Activated CD8-positive, alpha-beta T cell treated with anti-CD3 and anti-CD28 coated beads, Interleukin-2, amount 10 ng/mL, durations not matched to agents 7 days and 5 days (primary cell): ENCODE results near the gene PWWP2B. TPM values are rescaled to one million over a fixed set of nuclear protein-coding genes. Genes with fewer than 3 reads are reported as not detected.

Source experiments
- ATAC-seq: fragments of 150-1000 bp; cut with Tn5 transposase; one replicate; pipeline ENCODE4 v1.10.0; 2021; ENCODE audit warnings: moderate library complexity
- CTCF ChIA-PET: fragments of 350-600 bp; sonication (Branson Sonifier 250); formaldehyde crosslinking; loops from one replicate; lab custom pipeline; 2021; ENCODE audit warnings: antibody characterized with exemption; lab: Charles Lee
- POLR2A ChIA-PET: fragments of 350-600 bp; sonication (Branson Sonifier 250); formaldehyde crosslinking; loops from one replicate; lab custom pipeline; 2021; ENCODE audit warnings: antibody characterized with exemption; lab: Charles Lee
- DNase-seq: peaks from one replicate; pipeline ENCODE4 v3.0.0-alpha.2; 2020
- H3K27ac Mint-ChIP-seq: one replicate; pipeline ENCODE4 v1.8.0; 2021; ENCODE audit warnings: mild to moderate bottlenecking, mixed read lengths
- H3K27me3 Mint-ChIP-seq: one replicate; pipeline ENCODE4 v1.8.0; 2021; ENCODE audit warnings: low read depth, mixed read lengths
- H3K36me3 Mint-ChIP-seq: one replicate; pipeline ENCODE4 v1.8.0; 2021; ENCODE audit warnings: low read depth, mixed read lengths
- H3K4me1 Mint-ChIP-seq: one replicate; pipeline ENCODE4 v1.8.0; 2021; ENCODE audit warnings: low read depth, mixed read lengths
- H3K4me3 Mint-ChIP-seq: one replicate; pipeline ENCODE4 v1.8.0; 2021; ENCODE audit warnings: mild to moderate bottlenecking, mixed read lengths
- H3K9me3 Mint-ChIP-seq: one replicate; pipeline ENCODE4 v1.8.0; 2022; ENCODE audit warnings: mixed read lengths; ENCODE audit not compliant: insufficient read depth
- total RNA-seq, 2 experiments: library from RNA; stranded (reverse); gene quantifications; one replicate each; pipeline ENCODE4 v1.2.3, GENCODE V29; 2021

PWWP2B gene
- total RNA-seq, 2 experiments from 2014 or later: 15.0 to 15.7 TPM

DNA sequence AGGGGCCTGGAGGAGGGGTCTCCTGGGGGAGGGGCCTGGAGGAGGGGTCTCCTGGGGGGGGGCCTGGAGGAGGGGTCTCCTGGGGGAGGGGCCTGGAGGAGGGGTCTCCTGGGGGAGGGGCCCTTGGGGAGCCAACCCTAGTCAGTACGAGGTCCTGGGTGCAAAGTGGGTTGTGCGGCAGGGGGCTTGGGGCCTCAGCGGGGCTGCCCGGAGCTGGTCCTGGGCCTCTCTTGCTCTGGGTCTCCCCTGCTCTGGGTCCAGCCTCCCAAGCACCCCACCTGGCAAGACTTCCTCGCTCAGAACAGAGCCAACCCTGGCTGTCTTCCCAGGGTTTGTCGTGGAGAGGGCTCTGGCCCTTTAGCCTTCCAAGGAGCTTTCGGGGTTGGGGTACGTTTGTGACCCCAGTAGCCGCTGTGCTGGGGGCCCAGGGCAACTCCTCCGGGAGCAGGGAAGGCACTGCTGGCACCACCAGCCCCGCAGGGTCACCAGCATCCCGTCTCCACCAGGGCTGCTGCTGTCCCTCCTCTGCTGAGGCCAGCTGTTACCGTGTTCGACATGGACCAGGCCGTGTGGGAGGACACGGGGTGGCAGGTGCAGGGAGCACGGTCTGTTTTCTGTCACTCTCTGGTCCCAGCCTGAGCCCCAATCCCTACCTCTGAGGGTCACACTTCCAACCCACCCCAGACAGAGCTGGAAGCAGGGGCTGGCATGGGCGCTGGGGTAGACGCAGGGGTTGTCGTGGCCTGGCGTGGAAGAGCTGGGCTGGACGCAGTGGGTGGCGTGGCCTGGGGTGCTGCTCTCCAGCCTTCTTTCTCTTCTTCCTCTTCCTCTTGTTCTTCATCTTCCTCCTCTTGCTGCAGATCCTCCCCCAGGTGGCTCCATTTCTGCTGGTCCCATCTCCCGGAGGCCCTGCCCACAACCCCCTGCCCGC is 22.8 kb downstream of the PWWP2B start:
- H3K4me3 Mint-ChIP-seq: no peak overlapping the region
- H3K4me1 Mint-ChIP-seq: peaks cover 45% of the 10 kb centered on the region
- H3K36me3 Mint-ChIP-seq: peaks cover 4% of the 10 kb centered on the region
- no peaks in the 10 kb centered on the region for H3K9me3 Mint-ChIP-seq
- ATAC-seq (no peak), DNase-seq (no peak)
- ChIA-PET POLR2A (interaction anchor here (2.0 kb wide), 1 partner anchor 27 kb away, joined by 8 read pairs; no protein-coding TSS in a partner anchor), CTCF (interaction anchor here (1.7 kb wide), 1 partner anchor 28 kb away, joined by 4 read pairs; no protein-coding TSS in a partner anchor)
- H3K27me3 Mint-ChIP-seq: no peaks in the 10 kb centered on the region
- H3K27ac Mint-ChIP-seq: peak overlapping the region; percentile 60

GRCh38 chr10:132420469-132420980 is 23.5 kb downstream of the PWWP2B start:
- CTCF ChIA-PET: interaction anchor here (1.7 kb wide), 1 partner anchor 27 kb away, joined by 4 read pairs; no protein-coding TSS in a partner anchor
- H3K27me3 Mint-ChIP-seq: no peaks in the 10 kb centered on the region

GRCh38 chr10:132420981-132421846 is 24.2 kb downstream of the PWWP2B start:
- DNase-seq: peak; percentile 66
- Mint-ChIP-seq H3K4me1 (peaks cover 45% of the 10 kb centered on the region), H3K27ac (peak overlapping the region; percentile 72), H3K27me3 (no peaks in the 10 kb centered on the region), H3K9me3 (no peaks in the 10 kb centered on the region), H3K36me3 (no peaks in the 10 kb centered on the region), H3K4me3 (no peak overlapping the region)
- ATAC-seq: peak; percentile 72
- ChIA-PET CTCF (interaction anchor here (1.7 kb wide), 1 partner anchor 26 kb away, joined by 4 read pairs; no protein-coding TSS in a partner anchor), POLR2A (interaction anchor here (0.9 to 2.0 kb wide), 2 partner anchors 24 to 26 kb away, joined by 3 to 8 read pairs; partner anchors contain the start of gene PWWP2B)

More at GRCh38 chr10:132420469-132420980, 23.5 kb downstream of the PWWP2B start:
- H3K4me3 Mint-ChIP-seq: no peak overlapping the region
- peaks cover 45% of the 10 kb centered on the region for H3K4me1 Mint-ChIP-seq
- ATAC-seq: peak; percentile 24
- H3K27ac Mint-ChIP-seq: peak overlapping the region; percentile 60
- POLR2A ChIA-PET: interaction anchor here (2.0 kb wide), 1 partner anchor 26 kb away, joined by 8 read pairs; no protein-coding TSS in a partner anchor
- no peaks in the 10 kb centered on the region for H3K9me3 Mint-ChIP-seq
- H3K36me3 Mint-ChIP-seq: peaks cover under 1% of the 10 kb centered on the region
- no peak for DNase-seq

- H3K9me3 Mint-ChIP-seq: no peaks in the 10 kb centered on the region
- CTCF ChIA-PET: interaction anchor here (1.3 to 3.2 kb wide), 3 partner anchors 11 to 25 kb away, joined by 3 to 9 read pairs (median 3); no protein-coding TSS in a partner anchor
Measured at GRCh38 chr10:132421847-132422751, 25.1 kb downstream of the PWWP2B start.

GRCh38 chr10:132422903-132423825 is 26.2 kb downstream of the PWWP2B start:
- peak overlapping the region; percentile 47 for H3K27ac Mint-ChIP-seq
- ATAC-seq: no peak
- H3K27me3 Mint-ChIP-seq: no peaks in the 10 kb centered on the region
- ChIA-PET POLR2A (interaction anchor here (0.8 kb wide), 1 partner anchor 11 kb away, joined by 3 read pairs; no protein-coding TSS in a partner anchor), CTCF (interaction anchor here (1.3 to 3.2 kb wide), 3 partner anchors 10 to 24 kb away, joined by 3 to 9 read pairs (median 3); no protein-coding TSS in a partner anchor)
- peaks cover 45% of the 10 kb centered on the region for H3K4me1 Mint-ChIP-seq
- no peak overlapping the region for H3K4me3 Mint-ChIP-seq
- H3K9me3 Mint-ChIP-seq: no peaks in the 10 kb centered on the region
- no peaks in the 10 kb centered on the region for H3K36me3 Mint-ChIP-seq
- DNase-seq: no peak

More at GRCh38 chr10:132421847-132422751, 25.1 kb downstream of the PWWP2B start:
- Mint-ChIP-seq H3K4me3 (no peak overlapping the region), H3K4me1 (peaks cover 45% of the 10 kb centered on the region), H3K27me3 (no peaks in the 10 kb centered on the region), H3K27ac (peak overlapping the region; percentile 72), H3K36me3 (no peaks in the 10 kb centered on the region)
- ATAC-seq (no peak), DNase-seq (no peak)
- POLR2A ChIA-PET: interaction anchor here (0.8 to 2.0 kb wide), 3 partner anchors 12 to 25 kb away, joined by 3 to 8 read pairs (median 3); partner anchors contain the start of gene PWWP2B

- no peaks in the 10 kb centered on the region for H3K36me3 Mint-ChIP-seq
- no peak overlapping the region for H3K4me3 Mint-ChIP-seq
- H3K9me3 Mint-ChIP-seq: no peaks in the 10 kb centered on the region
- no peaks in the 10 kb centered on the region for H3K27me3 Mint-ChIP-seq
- no peak overlapping the region for H3K27ac Mint-ChIP-seq
- POLR2A ChIA-PET: no interaction called here
- CTCF ChIA-PET: interaction anchor here (1.4 to 3.2 kb wide), 2 partner anchors 9 to 19 kb away, joined by 3 to 9 read pairs; no protein-coding TSS in a partner anchor
- H3K4me1 Mint-ChIP-seq: peaks cover 39% of the 10 kb centered on the region
- DNase-seq: no peak
- no peak for ATAC-seq
Measured at GRCh38 chr10:132423966-132424861, 27.2 kb downstream of the PWWP2B start.

DNA sequence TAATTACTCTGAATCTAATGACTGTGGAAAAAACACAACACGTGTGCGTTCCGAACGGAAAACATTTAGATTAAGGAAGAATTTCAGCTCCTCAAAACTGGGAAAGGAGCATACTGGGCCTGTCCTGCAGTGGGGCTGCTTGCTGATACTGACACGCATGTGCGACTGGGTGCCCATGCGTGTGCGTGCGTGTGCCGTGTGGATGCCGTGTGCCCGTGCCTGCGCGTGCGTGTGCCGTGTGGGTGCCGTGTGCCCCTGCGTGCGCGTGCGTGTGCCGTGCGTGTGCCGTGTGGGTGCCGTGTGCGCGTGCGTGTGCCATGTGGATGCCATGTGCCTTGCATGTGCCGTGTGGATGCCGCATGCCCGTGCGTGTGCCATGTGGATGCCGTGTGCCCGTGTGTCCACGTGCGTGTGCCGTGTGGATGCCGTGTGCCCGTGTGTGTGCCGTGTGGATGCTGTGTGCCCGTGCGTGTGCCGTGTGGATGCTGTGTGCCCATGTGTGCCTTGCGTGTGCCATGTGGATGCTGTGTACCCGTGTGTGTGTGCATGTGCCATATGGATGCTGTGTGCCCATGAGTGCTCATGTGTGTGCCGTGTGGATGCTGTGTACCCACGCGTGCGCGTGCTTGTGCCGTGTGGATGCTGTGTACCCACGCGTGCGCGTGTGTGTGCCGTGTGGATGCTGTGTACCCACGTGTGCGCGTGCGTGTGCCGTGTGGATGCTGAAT is 28.2 kb downstream of the PWWP2B start:
- DNase-seq (no peak), ATAC-seq (no peak)
- H3K27me3 Mint-ChIP-seq: no peaks in the 10 kb centered on the region
- CTCF ChIA-PET: interaction anchor here (3.2 kb wide), 1 partner anchor 18 kb away, joined by 9 read pairs; no protein-coding TSS in a partner anchor
- peaks cover 36% of the 10 kb centered on the region for H3K4me1 Mint-ChIP-seq
- no peaks in the 10 kb centered on the region for H3K9me3 Mint-ChIP-seq
- POLR2A ChIA-PET: no interaction called here
- H3K27ac Mint-ChIP-seq: no peak overlapping the region
- no peak overlapping the region for H3K4me3 Mint-ChIP-seq
- H3K36me3 Mint-ChIP-seq: no peaks in the 10 kb centered on the region

DNA sequence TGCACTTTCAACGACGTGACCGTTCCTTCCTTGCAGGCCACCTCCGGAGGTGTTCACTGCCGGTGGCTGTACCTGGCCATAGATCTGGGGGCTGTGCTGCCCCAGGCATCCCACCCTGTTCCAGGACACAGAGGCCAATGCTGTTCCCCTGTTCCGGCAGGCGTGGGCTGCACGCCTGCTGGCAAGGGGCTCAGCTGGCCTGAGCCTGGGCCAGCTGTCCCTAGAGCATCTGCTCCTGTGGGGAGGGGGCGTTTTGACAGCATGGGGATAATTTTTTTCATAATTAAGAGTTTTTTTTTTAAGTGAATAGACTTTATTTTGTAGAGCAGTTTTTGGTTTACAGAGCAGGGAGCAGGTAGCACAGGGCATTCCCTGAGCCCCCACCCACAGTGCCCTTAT is 28.8 kb downstream of the PWWP2B start:
- H3K4me3 Mint-ChIP-seq: no peak overlapping the region
- CTCF ChIA-PET: no interaction called here
- POLR2A ChIA-PET: no interaction called here
- peaks cover 32% of the 10 kb centered on the region for H3K4me1 Mint-ChIP-seq
- ATAC-seq: no peak
- no peak overlapping the region for H3K27ac Mint-ChIP-seq
- no peak for DNase-seq
- no peaks in the 10 kb centered on the region for H3K36me3 Mint-ChIP-seq
- no peaks in the 10 kb centered on the region for H3K9me3 Mint-ChIP-seq
- no peaks in the 10 kb centered on the region for H3K27me3 Mint-ChIP-seq
